HG03342 (cell line): ENCODE measurements around the gene TMEM131L.
"Not testable (repeated sequence)": the region's sequence is repeated elsewhere in the genome, so short reads cannot be mapped to it uniquely, and the experiment has no call there.

Experiments used
- ATAC-seq: cut with Tn5 transposase; IDR thresholded peaks from one replicate; pipeline ENCODE4 v1.9.1; 2021; ENCODE audit warnings: mild to moderate bottlenecking, moderate library complexity; ENCODE audit not compliant: unreplicated experiment

Gene TMEM131L

DNA sequence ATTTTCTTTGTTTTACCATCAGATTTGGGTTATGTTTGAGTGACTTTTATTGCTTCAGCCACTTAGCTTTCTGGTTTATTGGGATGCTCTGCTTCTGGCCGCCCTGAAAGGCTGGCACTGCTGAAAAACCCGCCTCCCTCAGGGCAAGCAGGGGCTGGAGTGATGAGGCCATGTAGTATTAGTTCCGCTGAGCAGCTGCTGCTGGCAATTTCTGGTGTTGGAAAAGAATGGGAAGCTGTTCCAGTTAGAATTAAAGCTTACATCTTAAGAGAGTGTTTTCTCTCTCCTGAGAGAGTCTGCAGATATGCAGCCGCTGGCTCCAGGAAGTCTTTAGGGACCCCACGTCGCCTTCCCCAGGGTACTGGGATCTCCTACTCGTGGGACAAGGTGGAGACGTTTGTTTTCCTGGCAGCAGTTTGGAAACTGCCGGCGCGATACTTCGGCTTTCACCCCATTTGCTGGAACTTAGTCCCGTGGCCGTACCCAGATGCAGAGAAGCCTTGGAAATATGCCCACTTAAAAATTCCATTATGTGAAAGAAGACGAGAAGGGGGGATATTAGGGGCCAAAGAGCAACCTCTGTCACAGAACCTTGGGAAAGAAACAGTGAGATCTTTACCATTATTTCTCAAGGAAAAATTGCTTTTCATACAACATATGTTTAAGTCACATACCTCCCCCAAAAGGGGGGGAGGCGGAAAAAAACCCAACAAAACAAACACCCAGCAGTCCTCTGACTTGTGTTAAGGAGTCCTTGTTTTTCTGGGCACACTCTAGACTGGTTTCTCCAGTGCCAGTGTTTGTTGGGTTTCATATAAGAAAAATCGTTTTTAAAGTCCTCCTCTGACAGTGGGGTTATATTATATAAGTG, 72.6 kb downstream of the TMEM131L start:
- no peak for ATAC-seq

DNA sequence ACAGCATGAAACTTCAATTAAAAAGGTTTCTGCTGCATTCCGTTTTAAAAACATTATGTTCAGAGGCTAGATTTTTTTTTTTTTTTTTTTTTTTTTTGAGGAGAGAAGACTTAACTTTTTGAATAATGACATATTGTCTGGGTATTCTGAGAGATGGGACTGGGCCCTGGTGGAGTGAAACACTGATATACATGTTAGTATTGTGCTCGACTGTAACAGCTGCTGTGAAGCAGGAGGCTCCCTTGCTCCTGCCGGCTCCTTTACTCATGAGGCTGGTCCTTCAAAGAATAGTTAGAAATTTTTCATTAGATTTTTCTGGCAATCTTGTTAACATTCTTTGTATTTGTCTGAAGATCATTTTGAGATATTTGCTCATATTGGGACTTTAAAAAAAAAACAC, 73.3 kb downstream of the TMEM131L start:
- no peak for ATAC-seq

DNA sequence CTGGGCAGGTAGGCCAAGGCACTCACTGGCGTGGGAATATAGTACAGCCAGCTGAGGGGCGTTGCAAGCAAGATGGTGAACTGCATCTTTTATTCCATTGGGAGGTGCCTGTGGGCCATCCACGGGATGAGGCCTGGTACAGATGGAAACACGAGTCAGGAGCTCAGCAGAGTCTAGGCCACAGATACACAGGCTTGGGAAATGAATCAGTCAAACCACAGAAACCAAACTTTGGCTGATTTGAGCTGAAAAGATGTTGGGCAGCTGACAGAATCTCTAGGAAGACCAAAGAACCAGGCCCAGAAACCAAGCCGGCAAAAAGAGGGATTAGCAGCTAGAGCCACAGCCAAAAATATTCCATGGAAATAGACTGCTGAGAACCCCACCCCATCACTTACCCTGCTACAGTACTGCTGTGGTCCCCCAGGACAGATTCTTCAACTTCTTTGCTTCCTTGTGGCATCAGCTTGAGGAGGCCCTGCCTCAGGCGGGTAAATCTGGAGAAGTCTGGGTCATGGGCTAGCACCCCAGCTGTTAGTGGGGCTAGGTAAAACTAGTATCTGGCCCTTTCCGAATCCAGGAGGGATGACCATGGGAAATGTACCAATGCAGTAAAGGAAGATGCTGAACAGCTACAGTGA, 75.4 kb downstream of the TMEM131L start:
- no peak for ATAC-seq

DNA sequence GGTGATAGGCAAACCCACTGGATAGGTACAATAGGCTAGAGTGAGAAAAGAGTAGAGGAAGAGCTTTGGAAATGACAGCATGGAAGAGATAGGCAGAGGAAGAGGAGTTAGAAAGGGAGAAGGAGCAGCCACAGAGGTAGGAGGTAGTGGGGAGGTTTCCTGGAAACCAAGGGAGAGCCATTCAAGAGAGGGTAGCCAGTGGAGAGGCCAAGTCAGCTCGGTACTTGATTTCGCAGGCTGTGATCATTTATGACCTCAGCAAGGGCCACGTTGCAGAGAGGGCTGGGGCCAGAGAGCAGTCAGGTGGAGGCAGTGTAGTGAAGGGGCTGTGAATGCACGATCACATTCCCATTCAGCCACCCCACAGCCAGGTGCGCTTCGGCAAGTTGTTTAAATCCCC, 76.0 kb downstream of the TMEM131L start:
- no peak for ATAC-seq

DNA sequence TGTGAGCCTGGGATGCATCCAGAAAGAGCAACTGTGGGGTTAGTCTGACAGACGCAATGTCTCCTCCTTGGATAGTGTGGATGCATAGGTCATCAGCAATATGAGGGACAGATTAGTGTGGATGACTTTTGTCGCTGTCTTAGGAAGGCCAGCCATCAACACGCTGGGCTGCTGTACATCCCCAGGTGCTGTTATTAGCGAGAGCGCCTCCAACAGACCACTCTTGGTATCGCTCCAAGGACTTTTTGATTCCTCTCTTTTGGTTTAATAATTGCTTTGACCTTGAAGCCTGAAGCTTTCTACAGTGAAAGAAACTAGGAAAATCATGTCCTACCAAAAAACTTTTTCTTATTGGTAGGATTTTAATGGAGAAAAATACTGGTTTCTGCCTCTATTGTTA, 76.7 kb downstream of the TMEM131L start:
- no peak for ATAC-seq

DNA sequence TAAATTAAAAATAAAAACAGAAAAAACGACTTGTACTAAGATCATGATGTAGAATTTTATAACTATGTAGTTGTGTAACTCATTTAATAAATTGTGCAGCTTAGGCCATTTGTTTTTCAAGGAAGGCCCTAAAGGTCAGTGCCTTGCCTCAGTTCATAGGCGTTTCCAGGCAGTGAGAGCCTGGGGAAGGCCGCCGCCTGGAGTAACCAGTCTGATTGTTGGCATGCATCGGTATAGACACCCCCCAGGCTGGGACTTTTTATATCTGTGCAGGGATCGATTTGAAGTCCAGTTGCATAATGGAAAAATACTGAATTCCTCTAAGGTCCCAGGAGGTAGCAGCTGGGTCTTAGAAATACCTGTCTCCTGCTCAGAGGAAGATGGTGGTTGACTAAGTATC, 77.2 kb downstream of the TMEM131L start:
- ATAC-seq = no peak

DNA sequence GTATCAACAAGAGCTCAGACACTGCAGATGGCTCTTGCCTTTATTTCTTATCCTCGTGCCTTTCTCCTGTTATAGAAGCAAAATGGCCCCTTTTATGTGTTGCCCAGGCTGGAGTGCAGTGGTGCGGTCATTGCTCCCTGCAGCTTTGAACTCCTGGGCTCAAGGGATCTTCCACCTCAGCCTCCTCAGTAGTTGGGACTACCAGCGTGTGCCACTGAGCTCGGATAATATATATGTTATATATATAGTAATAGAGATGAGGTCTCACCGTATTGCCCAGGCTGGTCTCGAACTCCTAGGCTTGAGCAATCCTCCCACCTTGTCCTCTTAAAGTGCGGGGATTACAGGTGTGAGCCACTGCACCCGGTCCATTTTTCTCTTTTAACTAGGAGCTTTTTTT, 79.7 kb downstream of the TMEM131L start:
- ATAC-seq = no peak

DNA sequence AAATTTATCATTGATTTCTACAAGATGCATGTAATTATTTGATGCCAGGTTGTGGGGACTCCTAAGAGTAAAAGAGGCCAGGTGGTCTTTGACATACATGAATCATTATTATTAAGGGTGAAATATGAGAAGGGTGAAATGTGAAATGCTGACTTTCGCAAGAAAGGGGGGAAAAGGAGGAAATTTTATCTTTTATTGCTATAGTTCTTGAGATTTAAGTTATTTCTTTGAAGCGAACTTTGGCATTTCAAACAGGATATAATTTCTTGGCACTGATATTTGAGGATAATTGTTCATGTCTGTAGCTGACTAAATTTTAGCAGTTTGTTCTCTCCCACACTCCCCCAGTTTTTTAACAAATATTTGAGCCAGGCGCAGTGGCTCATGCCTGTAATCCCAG, 80.1 kb downstream of the TMEM131L start:
- no peak for ATAC-seq

DNA sequence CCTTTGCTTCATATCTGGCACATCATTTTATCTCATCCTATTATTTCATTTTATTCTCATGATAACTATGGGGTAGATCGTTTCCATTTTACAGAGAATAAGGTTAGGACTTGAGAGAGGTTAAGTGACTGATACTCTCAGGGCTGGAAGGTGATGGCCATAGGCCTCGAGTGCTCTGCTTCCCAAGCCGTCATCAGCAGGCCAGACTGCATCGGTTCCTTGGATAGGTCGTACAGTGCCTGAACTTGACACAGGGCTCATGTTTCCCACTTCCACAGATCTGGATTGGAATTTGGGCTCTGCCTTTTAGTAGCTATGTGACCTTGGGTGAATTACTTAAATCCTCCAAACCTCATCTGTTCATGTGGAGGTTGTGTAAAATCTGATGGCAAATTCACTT, 81.4 kb downstream of the TMEM131L start:
- no peak for ATAC-seq

DNA sequence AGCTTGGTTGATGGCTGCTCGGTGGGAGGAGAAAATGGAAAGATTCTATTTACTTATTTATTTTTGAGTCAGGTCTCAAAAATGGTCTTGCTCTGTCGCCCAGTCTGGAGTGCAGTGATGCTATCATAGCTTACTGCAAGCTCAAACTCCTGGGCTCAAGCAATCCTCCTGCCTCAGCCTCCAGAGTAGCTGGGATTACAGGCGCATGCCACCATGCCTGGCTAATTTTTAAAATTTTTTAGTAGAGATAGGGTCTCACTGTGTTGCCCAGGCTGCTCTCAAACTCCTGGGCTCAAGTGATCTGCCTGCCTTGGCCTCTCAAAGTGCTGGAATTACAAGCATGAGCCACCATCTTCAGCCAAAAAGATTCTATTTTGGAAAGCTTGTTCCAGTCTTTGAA, 82.7 kb downstream of the TMEM131L start:
- not testable (repeated sequence) for ATAC-seq

DNA sequence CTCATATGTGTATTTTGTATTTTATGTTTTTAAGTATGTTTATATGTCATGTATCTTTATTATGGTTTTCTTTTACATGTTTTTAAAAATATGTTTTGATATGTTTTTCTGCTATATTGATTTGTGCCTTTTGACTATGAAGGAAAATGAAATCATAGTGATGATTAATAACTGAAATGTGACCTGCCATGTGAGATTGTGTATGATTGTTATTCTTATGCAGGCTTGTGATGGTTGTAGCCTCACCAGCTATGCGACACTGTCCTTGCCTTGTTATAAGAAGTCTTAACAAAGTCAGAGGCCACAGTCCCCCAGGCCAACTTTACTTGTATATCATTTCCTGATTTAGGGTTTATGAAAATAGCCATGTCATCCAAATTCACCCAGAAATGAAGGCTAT, 83.2 kb downstream of the TMEM131L start:
- no peak for ATAC-seq

DNA sequence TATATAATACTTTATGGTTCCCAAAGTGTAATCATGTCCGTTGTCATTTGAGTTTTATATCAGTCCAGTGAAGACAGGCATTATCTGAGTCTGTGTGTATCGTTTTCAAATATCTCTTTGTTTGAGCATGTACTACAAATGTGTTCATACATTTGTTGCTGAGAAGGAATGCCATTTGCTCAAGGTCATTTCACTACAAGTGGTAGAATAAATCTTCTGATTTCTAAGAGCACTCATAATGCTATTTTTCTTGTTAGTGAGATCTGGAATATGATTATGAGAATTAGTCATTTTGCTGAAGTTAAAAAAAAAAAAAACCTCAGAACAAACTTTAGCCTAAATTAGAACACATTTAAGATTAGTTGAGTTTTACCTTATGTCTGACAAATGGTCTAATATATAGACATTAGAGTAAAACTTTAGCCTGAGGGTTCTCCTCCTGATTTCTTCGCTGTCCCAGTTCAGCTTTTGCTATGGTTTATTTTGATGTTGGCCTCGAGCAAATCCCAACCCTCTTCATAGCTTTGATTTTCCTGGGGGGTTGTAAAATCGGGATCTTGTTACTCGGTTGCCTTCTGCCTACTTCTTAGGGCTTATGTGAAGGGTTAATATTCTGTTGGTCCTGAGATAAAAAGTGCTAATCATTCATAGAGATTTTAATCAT, 87.1 kb downstream of the TMEM131L start:
- ATAC-seq = no peak

DNA sequence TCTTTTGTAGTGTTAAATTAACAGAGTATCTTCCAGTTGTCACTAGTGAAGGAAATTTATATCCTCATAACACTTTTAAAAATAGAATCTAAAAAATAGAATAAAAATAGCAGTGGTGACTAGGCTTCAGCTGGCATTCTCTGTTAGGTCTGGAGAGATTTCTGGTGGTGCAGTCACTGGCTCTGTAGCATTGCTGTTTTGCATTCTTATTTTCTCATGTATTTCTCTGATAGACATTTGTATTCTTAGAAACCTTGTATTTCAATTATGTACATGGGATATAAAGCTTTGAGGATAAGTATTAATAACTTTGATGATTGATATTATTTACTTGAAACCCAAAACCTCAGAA, 87.6 kb downstream of the TMEM131L start:
- ATAC-seq = no peak

DNA sequence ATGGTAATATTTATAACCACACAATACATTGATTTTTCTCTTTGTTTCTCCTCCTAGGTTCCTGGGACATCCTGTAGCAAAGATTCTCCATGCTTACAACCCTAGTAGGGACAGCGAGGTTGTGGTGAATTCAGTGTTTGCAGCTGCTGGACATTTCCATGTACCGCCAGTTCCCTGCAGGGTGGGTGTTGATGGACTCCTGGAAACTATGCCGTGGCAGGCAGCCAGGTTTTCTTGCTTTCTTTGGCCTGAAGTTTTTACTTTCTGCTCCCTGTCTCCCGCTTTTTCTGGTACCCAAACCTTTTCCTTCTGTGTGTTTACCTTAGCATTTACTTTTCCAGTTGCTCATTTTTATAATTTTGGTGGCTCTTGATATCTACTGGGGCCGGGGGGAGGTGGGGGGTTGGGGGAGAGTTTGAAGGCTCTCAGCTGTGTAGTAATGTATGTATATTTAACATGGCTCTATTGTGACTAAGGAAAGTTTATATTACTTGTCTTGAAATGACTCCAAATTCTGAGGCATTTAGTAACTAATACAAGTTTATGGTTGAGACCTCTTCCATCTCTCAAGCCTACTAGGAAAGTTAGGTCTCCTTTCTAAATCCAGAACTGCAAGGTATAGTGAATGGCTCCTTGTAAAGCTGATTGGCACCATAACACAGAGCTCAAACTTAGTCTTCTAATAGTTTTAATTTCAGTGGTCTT, 89.7 kb downstream of the TMEM131L start:
- no peak for ATAC-seq

DNA sequence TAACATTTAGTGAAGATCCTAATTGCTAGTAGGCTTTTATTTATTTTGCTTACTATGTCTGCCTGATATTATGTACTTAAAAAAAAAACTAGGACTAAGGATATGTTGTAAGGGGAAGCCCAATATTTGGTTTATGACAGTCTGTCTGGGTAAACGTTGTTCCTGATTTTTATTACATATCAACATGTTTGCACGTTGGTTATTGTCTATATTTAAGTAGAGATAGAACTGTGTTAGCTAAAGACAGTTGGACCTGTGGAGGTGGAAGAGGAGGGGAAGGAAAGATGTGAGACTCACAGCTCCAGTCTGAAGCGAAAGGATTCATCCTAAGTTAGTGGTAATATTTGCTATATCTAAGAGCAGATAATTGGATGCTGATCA, 90.3 kb downstream of the TMEM131L start:
- no peak for ATAC-seq

DNA sequence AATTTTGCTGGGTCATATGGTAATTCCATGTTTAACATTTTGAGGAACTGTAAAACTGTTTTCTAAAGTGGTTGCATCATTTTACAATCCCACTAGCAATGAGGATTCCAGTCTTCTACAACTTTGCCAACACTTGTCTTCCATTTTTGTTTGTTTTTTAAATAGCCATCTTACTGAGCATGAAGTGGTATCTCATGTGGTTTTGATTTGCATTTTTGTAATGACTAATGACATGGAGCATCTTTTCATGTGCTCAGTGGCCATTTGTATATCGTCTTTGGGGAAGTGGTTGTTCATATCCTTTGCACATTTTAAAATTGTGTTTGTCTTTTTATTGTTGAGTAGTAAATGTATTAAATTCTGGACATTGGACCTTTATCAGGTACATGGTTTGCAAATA, 94.7 kb downstream of the TMEM131L start:
- ATAC-seq = peak; percentile 86

DNA sequence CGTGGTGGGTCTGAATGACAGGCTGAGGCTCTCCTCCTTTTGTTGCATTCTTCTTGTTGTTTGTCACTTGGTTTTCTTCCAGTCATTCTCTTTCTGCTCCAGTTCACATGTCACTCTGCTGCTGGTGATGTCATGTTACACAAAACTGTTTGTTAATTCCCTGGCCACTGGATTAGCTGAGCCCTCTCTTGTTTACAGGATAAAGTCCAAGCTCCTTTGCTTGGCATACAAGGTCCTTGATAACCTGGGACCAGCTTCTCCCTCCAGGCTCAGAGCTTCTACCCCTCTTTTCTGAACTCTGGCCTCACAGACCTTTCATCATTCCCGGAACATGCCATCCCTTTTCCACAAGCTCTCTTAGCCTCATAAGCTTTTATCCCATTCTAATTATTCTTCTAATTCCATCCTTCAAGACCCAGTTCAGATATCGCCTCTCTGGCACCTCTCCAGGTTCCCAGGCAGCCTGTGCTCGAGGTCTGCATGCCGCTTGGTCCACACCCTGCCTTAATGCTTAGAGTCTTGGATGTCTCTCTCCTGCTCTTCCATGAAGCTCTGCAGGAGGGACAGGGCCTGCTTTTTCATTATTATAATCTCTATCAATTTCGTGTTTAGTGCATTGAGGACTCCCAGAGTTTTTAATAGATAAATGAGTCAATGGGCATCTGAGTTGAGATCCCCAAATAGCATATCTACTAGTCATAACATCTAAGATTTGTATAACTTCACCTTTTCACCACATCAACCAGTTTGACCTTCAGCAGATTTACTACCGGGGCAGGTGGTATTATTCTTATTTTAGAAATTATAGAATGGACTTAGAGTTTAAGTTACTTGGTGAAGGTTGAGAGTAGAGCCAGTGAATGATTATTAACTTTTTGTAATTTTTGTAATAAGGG, 98.7 kb downstream of the TMEM131L start:
- no peak for ATAC-seq

DNA sequence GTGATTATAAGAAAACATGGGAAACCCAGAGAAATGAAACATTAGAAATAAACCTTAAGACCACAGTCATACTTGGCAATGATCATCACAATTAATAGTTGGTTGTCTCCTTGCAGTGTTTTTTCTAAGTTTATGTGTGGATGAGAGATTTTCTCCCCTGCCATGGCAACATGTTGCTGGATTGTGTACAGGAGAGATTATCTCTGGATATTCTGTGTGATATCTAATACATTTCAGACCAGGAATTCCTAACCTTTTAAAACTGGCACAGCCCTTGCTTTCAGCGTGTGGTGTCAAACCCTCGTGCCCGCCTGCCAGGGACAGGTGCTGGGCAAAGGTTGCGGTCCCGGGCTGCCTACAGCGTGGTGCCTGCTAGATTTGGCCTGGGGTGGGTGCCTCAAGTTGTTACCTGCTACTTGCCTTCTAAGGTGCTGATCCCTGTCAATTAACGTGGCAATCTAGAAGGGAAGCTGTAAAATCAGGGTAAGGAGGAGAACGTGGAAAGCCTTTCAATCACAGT, 100.5 kb downstream of the TMEM131L start:
- ATAC-seq = no peak

DNA sequence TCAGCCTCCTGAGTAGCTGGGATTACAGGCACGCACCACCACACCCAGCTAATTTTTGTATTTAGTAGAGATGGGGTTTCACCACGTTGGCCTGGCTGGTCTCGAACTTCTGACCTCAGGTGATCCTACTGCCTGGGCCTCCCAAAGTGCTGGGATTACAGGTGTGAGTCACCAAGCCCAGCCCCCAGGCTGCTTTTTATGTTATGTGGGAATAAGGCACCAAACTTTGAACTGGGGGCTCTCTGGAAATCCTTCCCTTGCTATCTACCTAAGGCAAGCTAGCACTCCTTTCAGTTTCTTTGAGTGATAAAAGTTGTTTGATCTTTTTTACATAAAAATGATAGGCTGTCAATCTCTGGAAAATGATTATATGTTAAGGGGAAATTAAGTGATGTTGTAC, 101.5 kb downstream of the TMEM131L start:
- not testable (repeated sequence) for ATAC-seq
